Activated T-cell treated with anti-CD3 and anti-CD28 coated beads for 48 hours (primary cell): ENCODE measurements around the gene TPCN1.

Experiments used
- DNase-seq: peaks from one replicate; pipeline ENCODE4 v3.0.0-alpha.2; 2020; ENCODE audit warnings: low read depth

The TPCN1 gene

GRCh38 chr12:113226696-113227568 is 5.7 kb downstream of the TPCN1 start:
- DNase-seq = no peak

GRCh38 chr12:113227686-113228391 is 6.6 kb downstream of the TPCN1 start:
- DNase-seq = no peak

- DNase-seq = no peak
These were observed 7.2 kb downstream of the TPCN1 start for GRCh38 chr12:113228394-113229028.

GRCh38 chr12:113230315-113231234 is 9.3 kb downstream of the TPCN1 start:
- no peak for DNase-seq

- DNase-seq = no peak
These were observed 10.2 kb downstream of the TPCN1 start for GRCh38 chr12:113231235-113232088.

- DNase-seq = no peak
These were observed 11.0 kb downstream of the TPCN1 start for GRCh38 chr12:113232089-113232839.

GRCh38 chr12:113232840-113233585 is 11.7 kb downstream of the TPCN1 start:
- DNase-seq = peak; percentile 48

GRCh38 chr12:113233967-113234366 is 12.7 kb downstream of the TPCN1 start:
- DNase-seq = no peak

GRCh38 chr12:113234483-113234882 is 13.2 kb downstream of the TPCN1 start:
- DNase-seq = no peak

GRCh38 chr12:113235976-113236375 is 14.7 kb downstream of the TPCN1 start:
- DNase-seq = no peak

GRCh38 chr12:113236539-113237399 is 15.5 kb downstream of the TPCN1 start:
- no peak for DNase-seq

GRCh38 chr12:113237748-113238147 is 16.5 kb downstream of the TPCN1 start:
- DNase-seq = no peak

GRCh38 chr12:113238309-113238708 is 17.0 kb downstream of the TPCN1 start:
- no peak for DNase-seq

- no peak for DNase-seq
These were observed 18.1 kb downstream of the TPCN1 start for GRCh38 chr12:113239288-113239771.

- DNase-seq = no peak
These were observed 18.6 kb downstream of the TPCN1 start for GRCh38 chr12:113239811-113240331.

GRCh38 chr12:113240395-113240794 is 19.1 kb downstream of the TPCN1 start:
- DNase-seq = no peak

- no peak for DNase-seq
These were observed 20.1 kb downstream of the TPCN1 start for GRCh38 chr12:113241191-113242025.
